Testis (tissue), 2 donors: Measurements from ENCODE around the gene CUX1.

Source experiments
- CTCF ChIP-seq, 3 experiments: fragments of 450-650 bp in 2 of 3; fragments of 200-600 bp in 1 of 3; sonication (generic) in 1 of 3; IDR thresholded peaks; one replicate each; pipeline ENCODE4 v1.5.1; 2016 to 2019; ENCODE audit warnings: antibody characterized with exemption in 3 of 3, mild to moderate bottlenecking in 2 of 3, moderate library complexity in 1 of 3
- POLR2A ChIP-seq: fragments of 450-650 bp; IDR thresholded peaks from one replicate; pipeline ENCODE4 v1.6.1; 2017; ENCODE audit warnings: antibody characterized with exemption, mild to moderate bottlenecking, moderate library complexity

GRCh38 chr7:102167254-102167653, 349.8 kb downstream of the CUX1 start:
- TF ChIP-seq POLR2A = no peak
- no peak for TF ChIP-seq CTCF (IDR thresholded peaks at IDR 0.05)
